ENCODE results near the gene ARSD. TPM values are rescaled to one million over a fixed set of nuclear protein-coding genes. Genes with fewer than 3 reads are reported as not detected.

Gene ARSD
- total RNA-seq, 4 donors from 2014 or later = 11.6 to 20.3 (median 14.9) TPM

- TF ChIP-seq CTCF (IDR thresholded peaks at IDR 0.05) (no peak), EP300 (IDR thresholded peaks at IDR 0.05) (no peak), POLR2A (IDR thresholded peaks at IDR 0.05; ENCODE audit: low read depth) (no peak), POLR2AphosphoS5 (IDR thresholded peaks at IDR 0.05) (no peak)
- DNase-seq (ENCODE audit: extremely low spot score) = no peak
- H3K4me1 ChIP-seq = no peaks in the 10 kb centered on the region
- intact Hi-C loops (cut with DNase I) = no loop called here
- no peak overlapping the region for H3K4me3 ChIP-seq
- 70% methylated on average over 2 of the region's 2 CpGs for WGBS
- H3K9me3 ChIP-seq = peaks cover 0 to 16% (median 0%) of the 10 kb centered on the region in 4 donors
- no peaks in the 10 kb centered on the region for H3K27me3 ChIP-seq
- peaks cover 0 to 22% (median 9%) of the 10 kb centered on the region in 4 donors for H3K36me3 ChIP-seq
- no peak overlapping the region for H3K27ac ChIP-seq (replicated peaks in 1 of 4)
Measured at GRCh38 chrX:2908125-2908685, 20.9 kb downstream of the ARSD start.

GRCh38 chrX:2907295-2907694, 21.8 kb downstream of the ARSD start:
- H3K27me3 ChIP-seq = no peaks in the 10 kb centered on the region
- H3K9me3 ChIP-seq = peaks cover 0 to 25% (median 0%) of the 10 kb centered on the region in 4 donors
- no peak for DNase-seq (ENCODE audit: extremely low spot score)
- intact Hi-C loops (cut with DNase I) = no loop called here
- H3K27ac ChIP-seq (replicated peaks in 1 of 4) = no peak overlapping the region
- peaks cover 0 to 22% (median 9%) of the 10 kb centered on the region in 4 donors for H3K36me3 ChIP-seq
- WGBS = 88% methylated on average over 27 of the region's 27 CpGs
- TF ChIP-seq EP300 (IDR thresholded peaks at IDR 0.05) = no peak
- no peak for TF ChIP-seq CTCF (IDR thresholded peaks at IDR 0.05)
- TF ChIP-seq POLR2AphosphoS5 (IDR thresholded peaks at IDR 0.05) = no peak
- TF ChIP-seq POLR2A (IDR thresholded peaks at IDR 0.05; ENCODE audit: low read depth) = no peak
- H3K4me1 ChIP-seq = no peaks in the 10 kb centered on the region
- no peak overlapping the region for H3K4me3 ChIP-seq

GRCh38 chrX:2903366-2903765, 25.8 kb downstream of the ARSD start:
- TF ChIP-seq EP300 (IDR thresholded peaks at IDR 0.05) (no peak), POLR2AphosphoS5 (IDR thresholded peaks at IDR 0.05) (no peak)
- intact Hi-C loops (cut with DNase I) = no loop called here
- DNase-seq (ENCODE audit: extremely low spot score) = no peak
- H3K36me3 ChIP-seq = peaks cover 0 to 15% (median 8%) of the 10 kb centered on the region in 4 donors
- 93% methylated on average over 2 of the region's 2 CpGs for WGBS
- H3K4me3 ChIP-seq = no peak overlapping the region
- H3K4me1 ChIP-seq = no peaks in the 10 kb centered on the region
- no peak overlapping the region for H3K27ac ChIP-seq (replicated peaks in 1 of 4)
- H3K27me3 ChIP-seq = no peaks in the 10 kb centered on the region
- peaks cover 0 to 29% (median 0%) of the 10 kb centered on the region in 4 donors for H3K9me3 ChIP-seq

GRCh38 chrX:2902841-2903240, 26.3 kb downstream of the ARSD start:
- DNase-seq (ENCODE audit: extremely low spot score) = no peak
- intact Hi-C loops (cut with DNase I) = no loop called here
- Histone ChIP-seq H3K27me3 (no peaks in the 10 kb centered on the region), H3K4me1 (no peaks in the 10 kb centered on the region), H3K9me3 (peaks cover 0 to 29% (median 0%) of the 10 kb centered on the region in 4 donors), H3K27ac (replicated peaks in 1 of 4) (no peak overlapping the region), H3K4me3 (no peak overlapping the region), H3K36me3 (peaks cover 0 to 13% (median 8%) of the 10 kb centered on the region in 4 donors)
- TF ChIP-seq EP300 (IDR thresholded peaks at IDR 0.05) (no peak), CTCF (IDR thresholded peaks at IDR 0.05) (no peak), POLR2A (IDR thresholded peaks at IDR 0.05; ENCODE audit: low read depth) (no peak), POLR2AphosphoS5 (IDR thresholded peaks at IDR 0.05) (no peak)
- 92% methylated on average over 1 of the region's 1 CpG for WGBS

GRCh38 chrX:2901367-2902036, 27.6 kb downstream of the ARSD start:
- TF ChIP-seq EP300 (IDR thresholded peaks at IDR 0.05) = no peak
- TF ChIP-seq POLR2A (IDR thresholded peaks at IDR 0.05; ENCODE audit: low read depth) = no peak
- no peak for TF ChIP-seq POLR2AphosphoS5 (IDR thresholded peaks at IDR 0.05)
- TF ChIP-seq CTCF (IDR thresholded peaks at IDR 0.05) = no peak
- H3K27ac ChIP-seq (replicated peaks in 1 of 4) = no peak overlapping the region
- 91% methylated on average over 9 of the region's 9 CpGs for WGBS
- H3K4me3 ChIP-seq = no peak overlapping the region
- H3K36me3 ChIP-seq = peaks cover 0 to 7% (median 0%) of the 10 kb centered on the region in 4 donors
- DNase-seq (ENCODE audit: extremely low spot score) = no peak
- no peaks in the 10 kb centered on the region for H3K27me3 ChIP-seq
- intact Hi-C loops (cut with DNase I) = no loop called here
- H3K9me3 ChIP-seq = peaks cover 0 to 29% (median 0%) of the 10 kb centered on the region in 4 donors
- H3K4me1 ChIP-seq = no peaks in the 10 kb centered on the region
